Tibial artery (tissue), 4 donors: Measurements from ENCODE around the gene NFATC1.

ENCODE experiments used
- DNase-seq, 2 donors: peaks; one replicate each; pipeline ENCODE4 v3.0.0-alpha.2; 2019
- H3K27ac ChIP-seq, 2 donors: fragments of 200-600 bp; sonication (generic) in 1 of 2; 1 replicate in 1 of 2; 2 replicates in 1 of 2; pipeline ENCODE4 v1.5.1; 2018 to 2019; ENCODE audit warnings: mild to moderate bottlenecking in 1 of 2
- H3K27me3 ChIP-seq, 2 donors: fragments of 200-600 bp; sonication (generic) in 1 of 2; one replicate each; pipeline versions ENCODE4 v1.5.1 to v1.6.0; 2016 to 2019
- H3K36me3 ChIP-seq, 3 donors: fragments of 200-600 bp; sonication (generic) in 2 of 3; one replicate each; pipeline ENCODE4 v1.5.1; 2016 to 2019; ENCODE audit warnings: mild to moderate bottlenecking in 2 of 3
- H3K4me1 ChIP-seq, 4 donors: fragments of 200-600 bp; sonication (generic) in 2 of 4; 1 replicate in 3 of 4; 2 replicates in 1 of 4; pipeline ENCODE4 v1.5.1; 2016 to 2019
- H3K4me3 ChIP-seq, 2 donors: fragments of 200-600 bp; sonication (generic) in 1 of 2; 1 replicate in 1 of 2; 2 replicates in 1 of 2; pipeline ENCODE4 v1.5.1; 2018 to 2019; ENCODE audit warnings: mild to moderate bottlenecking in 2 of 2
- H3K9me3 ChIP-seq, 3 donors: fragments of 200-600 bp; sonication (generic) in 1 of 3; one replicate each; pipeline ENCODE4 v1.5.1; 2016 to 2019
- CTCF ChIP-seq, 2 experiments: fragments of 200-600 bp in 1 of 2; fragments of 450-650 bp in 1 of 2; IDR thresholded peaks; one replicate each; pipeline ENCODE4 v1.5.1; 2017 to 2019; ENCODE audit warnings: antibody characterized with exemption in 2 of 2, mild to moderate bottlenecking in 1 of 2, moderate library complexity in 1 of 2
- intact Hi-C: fragments of 100-400 bp; cut with DNase I; formaldehyde crosslinking; loops from one replicate; pipeline ENCODE4 v1.15.0; 2023; ENCODE audit warnings: low total_unique reads

The NFATC1 gene

GRCh38 chr18:79458131-79458838, 62.6 kb downstream of the NFATC1 start:
- TF ChIP-seq CTCF (IDR thresholded peaks at IDR 0.05): no peak
- no peaks in the 10 kb centered on the region for H3K9me3 ChIP-seq
- peaks cover 15 to 64% (median 33%) of the 10 kb centered on the region in 3 donors for H3K36me3 ChIP-seq
- H3K4me1 ChIP-seq: peaks cover 6 to 30% (median 18%) of the 10 kb centered on the region in 4 donors
- DNase-seq: peak; percentile 78 to 86
- H3K27ac ChIP-seq: peak overlapping the region; percentile 14 to 38
- H3K27me3 ChIP-seq: no peaks in the 10 kb centered on the region
- H3K4me3 ChIP-seq: peak overlapping the region in 1 of 2 donors; percentile 15
- intact Hi-C loops: no loop called here

- peak overlapping the region; percentile 14 to 38 for H3K27ac ChIP-seq
- intact Hi-C loops: no loop called here
Observed at GRCh38 chr18:79458917-79459803, 63.4 kb downstream of the NFATC1 start.

GRCh38 chr18:79459946-79460480, 64.3 kb downstream of the NFATC1 start:
- Histone ChIP-seq H3K36me3 (peaks cover 15 to 54% (median 28%) of the 10 kb centered on the region in 3 donors), H3K27me3 (no peaks in the 10 kb centered on the region), H3K4me1 (peaks cover 6 to 30% (median 18%) of the 10 kb centered on the region in 4 donors), H3K4me3 (no peak overlapping the region), H3K9me3 (no peaks in the 10 kb centered on the region), H3K27ac (no peak overlapping the region)
- DNase-seq: no peak
- no peak for TF ChIP-seq CTCF (IDR thresholded peaks at IDR 0.05)
- intact Hi-C loops: no loop called here

More at GRCh38 chr18:79458917-79459803, 63.4 kb downstream of the NFATC1 start:
- Histone ChIP-seq H3K4me3 (peak overlapping the region in 1 of 2 donors; percentile 15), H3K9me3 (no peaks in the 10 kb centered on the region), H3K36me3 (peaks cover 15 to 63% (median 33%) of the 10 kb centered on the region in 3 donors), H3K27me3 (no peaks in the 10 kb centered on the region), H3K4me1 (peaks cover 6 to 30% (median 18%) of the 10 kb centered on the region in 4 donors)
- no peak for DNase-seq
- TF ChIP-seq CTCF (IDR thresholded peaks at IDR 0.05): no peak

GRCh38 chr18:79460481-79461300, 65.0 kb downstream of the NFATC1 start:
- no peak for TF ChIP-seq CTCF (IDR thresholded peaks at IDR 0.05)
- H3K27ac ChIP-seq: no peak overlapping the region
- no peak for DNase-seq
- H3K36me3 ChIP-seq: peaks cover 15 to 47% (median 22%) of the 10 kb centered on the region in 3 donors
- H3K9me3 ChIP-seq: no peaks in the 10 kb centered on the region
- no peaks in the 10 kb centered on the region for H3K27me3 ChIP-seq
- peaks cover 6 to 36% (median 24%) of the 10 kb centered on the region in 4 donors for H3K4me1 ChIP-seq
- no peak overlapping the region for H3K4me3 ChIP-seq
- intact Hi-C loops: no loop called here

- Histone ChIP-seq H3K9me3 (no peaks in the 10 kb centered on the region), H3K27me3 (no peaks in the 10 kb centered on the region), H3K4me3 (no peak overlapping the region), H3K36me3 (peaks cover 14 to 41% (median 15%) of the 10 kb centered on the region in 3 donors), H3K4me1 (peaks cover 6 to 39% (median 26%) of the 10 kb centered on the region in 4 donors), H3K27ac (no peak overlapping the region)
- intact Hi-C loops: no loop called here
- no peak for TF ChIP-seq CTCF (IDR thresholded peaks at IDR 0.05)
- no peak for DNase-seq
Observed at GRCh38 chr18:79461627-79462026, 65.9 kb downstream of the NFATC1 start.
